Measurements from ENCODE around the gene L3MBTL4.

L3MBTL4 gene

DNA sequence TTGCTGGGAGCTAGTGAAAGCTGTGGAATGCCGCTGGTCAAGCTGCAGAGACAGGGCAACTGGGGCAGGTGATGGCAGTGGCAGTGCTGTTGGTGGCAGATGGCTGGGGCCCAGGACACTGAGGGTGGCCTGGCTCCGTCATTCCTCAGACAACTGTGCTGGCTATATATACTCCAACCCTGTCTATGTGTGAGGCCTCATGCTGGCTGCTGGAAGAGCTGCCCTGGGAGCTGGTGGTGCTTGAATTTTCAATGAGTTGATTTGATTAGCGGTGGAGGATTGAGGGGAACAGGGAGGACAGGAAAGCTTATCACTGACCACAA, 452.9 kb downstream of the L3MBTL4 start:
- DNase-seq (ENCODE audit: low spot score), result no peak

DNA sequence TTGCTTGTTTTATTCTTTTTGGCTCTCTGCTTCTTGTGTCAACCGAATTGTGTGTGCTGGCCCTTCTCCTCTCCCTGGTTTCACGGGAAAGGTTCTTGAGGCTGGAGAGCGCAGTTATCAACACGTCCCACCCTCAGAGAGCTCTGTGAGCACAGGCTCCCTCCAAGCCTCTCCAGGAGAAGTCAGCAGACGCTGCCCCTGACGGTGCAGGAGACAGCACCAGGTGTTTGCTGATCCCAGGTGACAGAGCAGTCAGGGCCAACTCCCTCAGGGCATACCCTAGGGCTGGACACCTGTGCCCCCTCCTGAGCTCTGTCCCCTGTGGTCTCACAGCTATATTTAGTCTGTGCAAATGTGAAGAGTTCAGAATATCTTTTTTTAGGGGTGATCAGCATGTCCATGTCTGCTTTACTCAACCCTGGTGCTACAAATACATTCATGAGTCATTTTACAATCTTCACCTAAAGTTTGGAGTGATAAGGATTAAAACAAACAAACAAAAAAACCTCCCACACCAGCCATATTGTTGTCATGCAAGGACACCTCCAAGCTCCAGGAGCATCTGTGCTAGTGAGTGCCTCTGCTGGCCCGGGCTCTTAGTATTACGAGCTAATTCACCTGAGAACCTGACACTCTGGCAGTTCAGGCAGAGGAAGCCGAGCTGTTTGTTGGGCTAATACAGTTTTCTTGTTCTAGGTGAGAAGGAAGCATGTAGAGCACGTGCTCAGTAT, 453.4 kb downstream of the L3MBTL4 start:
- DNase-seq (ENCODE audit: low spot score), result no peak

DNA sequence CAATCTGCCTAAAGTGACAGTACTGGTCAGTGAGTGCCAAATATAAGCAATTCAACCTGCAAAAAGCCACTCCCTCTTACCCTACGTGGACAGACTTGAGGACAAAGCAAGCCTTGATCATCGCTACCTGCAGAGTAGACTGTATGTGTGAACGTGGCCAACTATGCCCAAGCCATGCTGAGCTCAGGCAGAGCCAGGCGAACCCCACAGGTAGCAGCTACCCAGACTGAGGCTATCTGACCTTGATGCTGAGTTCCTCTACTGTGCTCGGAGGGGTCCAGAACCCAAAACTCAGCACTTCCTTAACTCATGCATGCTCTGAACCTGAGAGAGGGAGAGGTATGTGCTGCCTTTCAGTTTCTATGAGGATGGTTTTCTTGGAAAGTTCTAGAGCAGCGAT, 455.9 kb downstream of the L3MBTL4 start:
- no peak for DNase-seq (ENCODE audit: low spot score)

DNA sequence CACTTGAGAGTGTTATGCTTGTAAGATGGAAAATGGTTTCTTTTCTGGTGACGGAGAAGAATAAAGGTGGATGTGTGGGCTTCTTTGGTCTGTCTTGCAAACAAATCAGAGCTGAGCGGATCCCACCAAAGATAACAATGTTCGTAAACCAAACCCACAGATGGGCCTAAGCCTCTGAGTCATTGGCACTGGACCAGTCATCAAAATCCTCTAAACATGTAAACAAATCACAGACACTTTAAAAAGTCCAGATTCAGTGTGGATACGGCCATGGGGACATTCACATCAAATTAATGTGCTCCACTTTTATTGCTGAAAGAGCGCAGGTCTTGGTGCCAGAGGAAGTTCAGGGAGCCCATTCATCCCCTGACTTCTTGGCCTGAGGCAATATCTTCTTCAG, 458.9 kb downstream of the L3MBTL4 start:
- DNase-seq (ENCODE audit: low spot score), result no peak

DNA sequence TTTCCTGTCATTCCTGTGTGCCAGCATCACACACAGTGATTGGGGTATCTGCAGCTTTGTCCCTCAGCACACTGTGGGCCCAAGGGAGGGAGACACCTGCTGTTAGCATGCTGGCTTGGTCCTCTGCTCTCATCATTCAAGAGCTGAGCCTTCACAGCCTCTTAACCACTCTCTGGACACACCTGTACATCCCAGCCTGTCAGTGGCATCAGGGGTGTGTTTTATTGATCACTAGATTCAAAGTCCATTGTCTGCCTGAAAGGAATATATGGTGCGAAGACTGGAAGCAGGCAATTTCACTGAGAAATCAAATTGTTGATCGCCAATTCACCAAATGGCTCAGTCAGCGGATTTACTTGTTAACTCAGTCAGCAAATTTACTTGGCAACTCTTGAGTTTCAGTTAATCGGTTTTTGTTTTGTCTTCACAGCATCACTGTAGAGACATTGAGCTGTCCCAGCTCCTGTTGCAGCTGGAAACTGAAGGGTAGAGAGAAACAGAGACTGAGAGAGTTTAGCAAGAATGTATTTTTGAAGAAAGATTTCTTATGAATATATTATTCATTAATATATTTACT, 463.1 kb downstream of the L3MBTL4 start:
- DNase-seq (ENCODE audit: low spot score), result no peak

DNA sequence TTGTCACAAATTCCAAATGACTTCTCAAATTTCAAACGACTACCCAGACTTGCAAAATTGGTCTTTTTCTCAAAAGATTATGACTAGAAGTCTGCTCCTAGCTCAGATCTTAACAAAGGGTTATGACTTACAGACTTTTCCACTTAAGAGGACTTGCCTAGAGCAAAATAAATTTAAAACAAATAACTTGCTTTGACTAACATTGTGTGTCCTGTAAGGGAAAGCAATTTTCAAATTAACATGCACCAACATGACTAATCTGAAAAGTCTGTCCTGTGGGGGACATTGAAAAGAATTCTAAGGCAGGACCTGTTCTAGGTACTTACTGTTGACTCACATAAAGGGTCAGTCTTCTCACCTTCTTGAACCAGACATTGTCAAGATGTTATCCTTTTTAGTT, 465.9 kb downstream of the L3MBTL4 start:
- no peak for DNase-seq (ENCODE audit: low spot score)

DNA sequence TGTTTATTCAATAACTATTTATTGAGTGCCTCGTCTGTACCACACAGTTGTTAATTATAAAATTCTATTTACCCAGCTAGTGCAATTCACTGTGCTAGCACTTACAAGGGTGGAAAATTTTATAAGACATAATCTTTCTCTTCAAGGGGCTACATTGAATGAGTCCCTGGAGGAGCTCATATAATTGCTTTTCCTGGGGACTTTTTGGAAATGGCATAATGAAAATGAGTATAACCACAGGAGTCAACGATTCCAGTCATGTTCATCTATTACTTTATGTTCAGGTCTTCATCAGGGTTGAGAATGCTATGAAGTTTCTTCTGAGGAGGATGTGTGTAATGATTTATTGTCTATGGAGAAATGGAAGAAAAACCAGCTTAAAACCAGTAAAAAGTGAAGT, 466.5 kb downstream of the L3MBTL4 start:
- DNase-seq (ENCODE audit: low spot score), result no peak

DNA sequence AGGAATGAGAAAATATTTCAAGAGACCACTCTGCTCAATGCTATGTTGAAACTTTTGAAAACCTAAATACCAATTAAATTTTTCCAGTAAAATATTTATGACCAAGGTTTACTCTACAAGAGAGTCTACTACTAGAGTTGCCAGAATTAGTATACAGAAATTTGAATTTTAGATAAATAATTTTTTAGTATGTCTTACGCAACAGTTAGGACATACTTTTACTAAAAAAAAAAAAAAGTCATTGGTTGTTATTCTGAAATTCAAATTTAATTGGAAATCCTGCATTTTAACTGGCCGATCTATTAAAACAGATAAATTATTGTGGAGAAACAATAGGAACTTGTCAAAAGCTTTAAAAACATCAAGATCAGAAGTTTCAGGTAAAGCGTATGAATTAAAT, 470.3 kb downstream of the L3MBTL4 start:
- DNase-seq (ENCODE audit: low spot score), result no peak

DNA sequence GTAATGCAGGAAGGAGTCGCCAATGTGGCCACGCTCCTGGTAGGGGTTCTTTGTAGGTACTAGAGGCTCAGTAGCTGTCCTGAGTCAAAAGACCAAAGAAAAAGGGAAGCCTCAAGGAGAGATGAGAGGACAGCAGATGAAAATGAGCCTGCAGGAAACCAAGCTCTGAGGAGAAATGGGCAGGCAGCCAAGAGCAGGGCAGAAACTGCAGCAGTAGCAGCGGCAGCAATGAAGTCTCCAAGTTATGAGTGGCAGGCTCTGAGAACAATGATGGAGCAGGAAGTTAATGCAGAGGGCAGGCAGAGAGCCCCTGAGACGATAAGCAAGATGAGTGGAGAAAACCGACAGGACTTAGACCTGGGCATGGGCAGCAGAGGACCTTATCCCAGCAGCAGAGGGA, 471.2 kb downstream of the L3MBTL4 start:
- no peak for DNase-seq (ENCODE audit: low spot score)

DNA sequence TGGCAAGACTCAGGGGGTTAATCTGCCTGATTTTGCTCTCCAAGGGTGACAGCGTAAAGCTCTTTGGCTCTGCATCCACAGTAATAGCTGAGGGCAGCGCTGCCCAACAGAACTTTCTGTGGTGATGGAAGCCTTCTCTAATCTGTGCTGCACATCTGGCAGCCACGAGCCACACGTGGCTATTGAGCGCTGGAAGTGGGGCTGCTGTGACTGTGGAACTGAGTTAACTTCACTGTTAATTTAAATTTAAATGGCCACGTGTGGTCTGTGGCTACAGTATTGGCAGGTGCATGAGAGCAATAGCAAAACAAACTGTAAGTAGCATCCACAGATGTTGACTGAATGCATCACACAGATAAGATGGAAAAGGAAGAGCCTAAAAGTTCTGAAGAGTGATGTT, 472.1 kb downstream of the L3MBTL4 start:
- DNase-seq (ENCODE audit: low spot score), result no peak

DNA sequence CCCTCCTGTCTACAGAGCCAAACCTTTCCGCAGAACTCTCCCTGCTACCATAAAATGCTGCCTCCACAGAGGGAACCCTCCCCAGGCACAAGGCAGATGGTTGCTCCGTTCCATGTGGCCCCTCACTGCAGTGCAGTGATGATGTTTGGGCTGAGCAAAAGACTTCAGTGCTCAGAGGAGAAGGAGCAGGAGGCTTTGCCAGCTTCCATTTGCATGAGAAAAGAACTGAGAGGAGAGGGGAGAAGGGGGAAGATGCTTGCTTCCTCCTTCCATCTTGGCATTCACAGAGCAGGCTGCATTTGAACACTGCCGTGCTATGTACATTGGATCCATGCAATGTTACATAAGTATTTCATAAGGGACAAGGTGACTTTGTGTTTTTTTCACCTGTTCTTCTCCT, 472.8 kb downstream of the L3MBTL4 start:
- no peak for DNase-seq (ENCODE audit: low spot score)

DNA sequence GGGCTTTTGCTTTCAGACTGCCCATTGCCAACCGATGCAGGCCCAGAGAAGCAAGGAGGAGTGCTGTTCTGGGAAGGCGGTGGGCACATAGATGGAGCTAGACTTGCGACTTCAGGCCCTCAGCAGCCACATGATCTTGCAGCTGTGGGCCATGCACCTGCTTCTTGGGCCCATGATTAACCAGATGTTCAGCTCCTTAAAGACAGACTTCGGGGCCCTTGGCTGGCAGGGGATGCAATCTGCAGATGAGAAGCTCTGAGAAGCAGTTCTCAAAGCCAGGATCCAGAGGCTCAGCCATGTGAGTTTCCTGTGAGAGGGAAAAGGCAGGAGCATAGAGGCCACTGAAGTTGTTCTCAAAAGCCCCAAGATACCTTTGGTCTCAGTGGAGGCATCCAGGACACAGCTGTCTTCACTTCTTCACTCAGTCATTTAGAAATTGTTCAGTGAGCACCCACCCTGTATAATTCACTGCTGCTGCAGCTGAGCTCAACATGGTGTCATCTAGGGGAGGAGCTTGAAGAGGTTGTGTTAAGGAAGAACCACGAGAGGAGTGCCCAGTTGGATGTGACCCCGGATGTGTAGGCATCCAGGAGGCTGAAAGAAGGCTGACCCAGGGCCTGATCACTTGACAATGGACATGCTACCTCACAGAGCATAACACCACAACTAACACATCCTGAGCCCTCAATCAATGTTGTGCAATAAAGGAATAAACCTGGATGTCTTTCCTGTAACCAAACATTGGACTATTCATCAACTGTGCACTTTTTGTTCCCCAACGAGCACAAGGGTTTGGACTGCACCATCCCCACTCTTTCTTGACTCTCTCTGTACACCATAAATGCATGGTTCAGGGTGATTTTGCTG, 474.7 kb downstream of the L3MBTL4 start:
- DNase-seq (ENCODE audit: low spot score), result no peak

DNA sequence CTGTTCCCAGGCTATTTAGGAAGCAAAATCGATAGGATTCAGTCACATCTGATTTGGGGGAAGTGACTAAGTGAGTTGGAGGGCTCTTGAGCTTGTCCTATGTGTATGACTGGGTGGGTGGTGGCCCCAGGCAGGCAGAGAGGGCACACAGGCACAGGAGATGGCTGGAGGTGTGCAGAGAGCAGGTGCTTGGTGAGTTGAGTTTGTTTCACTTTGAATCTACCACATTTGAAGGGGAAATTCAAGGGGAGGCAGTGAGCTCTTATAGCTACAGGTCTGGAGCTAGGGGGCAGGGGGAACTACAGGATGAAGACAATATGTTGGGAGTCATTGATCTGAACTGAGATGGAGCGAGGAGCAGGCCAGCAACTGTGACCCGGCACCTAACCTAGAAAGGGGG, 476.9 kb downstream of the L3MBTL4 start:
- no peak for DNase-seq (ENCODE audit: low spot score)

DNA sequence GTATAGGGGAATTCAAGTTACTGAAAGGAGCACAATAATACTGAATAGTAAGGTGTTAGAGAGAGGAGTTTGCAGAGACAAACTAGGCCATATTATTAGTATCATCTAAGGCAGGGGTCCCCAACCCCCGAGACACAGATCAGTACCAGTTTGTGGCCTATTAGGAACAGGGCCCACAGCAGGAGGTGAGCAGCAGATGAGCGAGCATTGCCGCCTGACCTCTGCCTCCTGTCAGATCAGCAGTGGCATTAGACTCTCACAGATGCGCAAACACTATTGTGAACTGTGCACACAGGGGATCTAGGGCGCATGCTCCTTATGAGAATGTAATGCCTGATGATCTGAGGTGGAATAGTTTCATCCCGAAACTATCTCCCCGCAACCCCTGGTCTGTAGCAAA, 477.6 kb downstream of the L3MBTL4 start:
- DNase-seq (ENCODE audit: low spot score), result no peak

DNA sequence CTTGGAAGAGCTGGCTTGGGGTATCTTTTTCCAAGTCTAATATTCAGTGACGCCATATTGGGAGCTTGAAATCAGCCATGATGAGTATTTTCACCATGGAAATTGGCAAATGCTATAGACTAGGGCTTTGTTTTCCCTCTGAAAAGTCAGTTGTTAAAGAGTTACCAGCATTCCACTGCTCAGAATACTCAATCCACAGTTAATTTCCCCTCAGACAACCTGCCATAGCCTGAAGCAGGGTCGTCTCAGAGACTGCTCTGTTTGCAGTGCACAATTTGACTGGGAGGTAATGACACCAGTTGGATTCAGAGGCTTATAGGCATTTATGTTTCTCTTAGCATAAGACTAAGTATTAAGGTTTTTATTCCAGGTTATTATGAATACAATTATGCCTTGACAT, 483.9 kb downstream of the L3MBTL4 start:
- no peak for DNase-seq (ENCODE audit: low spot score)

DNA sequence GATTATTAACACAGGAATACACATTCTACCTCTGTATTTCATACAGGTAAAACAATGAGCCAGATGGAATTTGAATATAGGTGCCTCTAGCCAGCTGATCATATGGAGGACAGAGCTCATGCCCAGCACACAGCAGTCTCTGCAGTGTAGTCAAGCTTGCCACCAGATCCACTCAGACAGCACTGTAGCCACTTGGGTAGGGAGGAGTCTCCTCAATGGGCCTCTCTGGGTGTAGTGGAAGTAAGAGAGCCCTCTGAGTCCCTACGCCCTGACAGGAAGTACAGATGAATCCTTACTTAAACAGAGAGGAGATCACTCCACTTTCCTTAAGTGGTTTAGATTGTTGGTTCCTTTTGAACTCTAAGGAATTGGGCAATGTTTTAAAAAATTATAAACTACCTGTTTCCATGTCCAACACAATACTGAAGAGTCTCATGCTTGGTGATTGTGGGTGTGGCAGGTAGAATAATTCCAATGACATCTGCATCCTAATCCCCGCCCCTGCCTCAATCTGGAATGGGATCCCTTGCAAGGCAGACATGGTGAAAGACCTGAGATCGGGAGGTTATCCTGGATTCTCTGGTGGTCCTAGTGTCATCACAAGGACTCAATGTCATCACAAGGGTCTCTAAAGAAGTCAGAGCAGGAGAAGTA, 496.4 kb downstream of the L3MBTL4 start:
- DNase-seq (ENCODE audit: low spot score), result no peak

DNA sequence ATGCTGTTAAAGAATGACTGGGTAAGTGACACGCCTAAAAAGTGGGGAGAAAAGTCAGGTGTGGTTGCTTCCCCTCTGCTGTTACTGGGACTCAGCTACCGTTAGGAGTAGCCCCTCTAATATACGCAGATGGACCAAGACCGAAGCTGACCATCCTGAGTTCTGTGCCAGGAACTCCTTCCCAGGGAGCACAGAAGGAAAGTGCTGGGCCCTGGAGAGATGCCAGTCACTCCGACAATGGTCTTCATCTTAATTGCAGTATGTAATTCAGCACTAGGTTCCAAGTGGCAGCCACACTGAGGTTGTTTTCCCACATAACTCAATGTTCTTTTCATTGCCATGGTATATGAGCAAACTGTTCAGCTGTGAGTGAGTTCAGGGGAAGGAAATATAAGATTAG, 499.8 kb downstream of the L3MBTL4 start:
- DNase-seq (ENCODE audit: low spot score), result no peak

DNA sequence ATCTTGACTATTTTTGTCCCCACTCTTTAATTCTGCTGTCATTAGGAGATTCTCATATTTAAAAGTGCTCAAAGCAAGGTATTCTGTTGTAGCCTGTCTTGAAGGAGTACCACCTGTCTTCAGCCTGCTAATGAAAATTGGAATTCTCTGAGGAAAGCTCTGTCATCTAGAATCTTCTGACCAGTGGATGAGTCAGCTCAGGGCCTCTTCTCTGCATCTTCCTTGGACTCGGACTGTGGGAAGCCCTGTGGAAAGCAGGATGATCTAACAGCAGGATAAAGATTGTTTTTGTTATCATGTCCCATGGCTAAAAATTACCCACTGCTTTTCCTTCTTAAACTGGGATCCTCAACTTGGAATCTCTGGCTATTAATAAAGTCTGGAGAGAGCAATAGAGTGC, 500.7 kb downstream of the L3MBTL4 start:
- no peak for DNase-seq (ENCODE audit: low spot score)

DNA sequence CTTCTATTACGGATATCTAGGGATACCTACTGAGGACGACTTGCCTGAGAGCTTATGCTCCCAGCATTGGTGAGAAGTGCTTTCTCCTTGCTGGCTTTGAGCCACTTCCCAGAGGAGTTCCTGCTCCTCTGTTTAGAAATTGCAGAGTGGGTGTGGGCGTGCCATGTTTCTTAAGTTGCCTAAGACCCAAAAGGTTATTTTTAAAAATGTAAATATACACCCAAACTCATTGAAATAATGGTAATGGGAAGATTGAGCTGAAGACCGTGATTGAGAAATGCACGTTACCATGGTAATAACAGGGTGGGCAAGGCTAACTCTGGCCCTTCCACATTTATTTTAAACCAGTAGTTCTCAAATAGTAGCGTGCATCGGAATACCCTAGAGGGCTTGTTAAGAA, 502.1 kb downstream of the L3MBTL4 start:
- DNase-seq (ENCODE audit: low spot score), result no peak

DNA sequence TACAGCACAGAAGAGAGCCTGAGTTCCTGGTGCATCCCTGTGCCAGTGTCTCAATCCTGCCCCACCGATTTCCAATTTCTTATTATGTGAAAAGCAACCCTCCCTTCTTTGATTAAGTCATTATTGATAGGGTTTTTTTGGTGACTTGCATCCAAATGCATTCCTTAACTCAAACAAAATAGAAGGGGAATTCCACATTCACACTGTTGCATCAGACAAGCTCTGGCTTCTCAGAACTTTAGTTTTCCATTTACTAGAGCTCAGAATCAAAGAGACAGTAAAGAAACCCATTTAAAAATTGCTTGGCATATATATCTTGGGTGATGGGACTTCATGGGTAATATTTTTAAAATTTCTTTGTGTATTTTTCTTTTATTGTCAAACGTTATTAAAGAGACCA, 505.6 kb downstream of the L3MBTL4 start:
- DNase-seq (ENCODE audit: low spot score), result no peak
